ENCODE results near the gene ADCY9. TPM values are rescaled to one million over a fixed set of nuclear protein-coding genes. Genes with fewer than 3 reads are reported as not detected.

The ADCY9 gene
- polyA plus RNA-seq, 1 donor (not counting 4 experiments of a cell fraction or from before 2014, with no cell fraction given): 3.0 TPM

GRCh38 chr16:4008116-4008515 lies 108.1 kb downstream of the ADCY9 start:
- no peaks in the 10 kb centered on the region for H3K27me3 ChIP-seq (ENCODE audit: control insufficient read depth, extremely low read depth, insufficient read depth, low read length)
- H2AFZ ChIP-seq (ENCODE audit: control insufficient read depth, low read length): no peak overlapping the region
- no peak overlapping the region for H3K9ac ChIP-seq (ENCODE audit: control insufficient read depth, extremely low read depth, insufficient read depth, low read length)
- no peaks in the 10 kb centered on the region for H3K4me1 ChIP-seq (ENCODE audit: control insufficient read depth, extremely low read depth, insufficient read depth, low read length)
- DNase-seq (ENCODE audit: low read depth, low spot score) (no peak), FAIRE-seq (no peak)
- TF ChIP-seq, protein P1, sequence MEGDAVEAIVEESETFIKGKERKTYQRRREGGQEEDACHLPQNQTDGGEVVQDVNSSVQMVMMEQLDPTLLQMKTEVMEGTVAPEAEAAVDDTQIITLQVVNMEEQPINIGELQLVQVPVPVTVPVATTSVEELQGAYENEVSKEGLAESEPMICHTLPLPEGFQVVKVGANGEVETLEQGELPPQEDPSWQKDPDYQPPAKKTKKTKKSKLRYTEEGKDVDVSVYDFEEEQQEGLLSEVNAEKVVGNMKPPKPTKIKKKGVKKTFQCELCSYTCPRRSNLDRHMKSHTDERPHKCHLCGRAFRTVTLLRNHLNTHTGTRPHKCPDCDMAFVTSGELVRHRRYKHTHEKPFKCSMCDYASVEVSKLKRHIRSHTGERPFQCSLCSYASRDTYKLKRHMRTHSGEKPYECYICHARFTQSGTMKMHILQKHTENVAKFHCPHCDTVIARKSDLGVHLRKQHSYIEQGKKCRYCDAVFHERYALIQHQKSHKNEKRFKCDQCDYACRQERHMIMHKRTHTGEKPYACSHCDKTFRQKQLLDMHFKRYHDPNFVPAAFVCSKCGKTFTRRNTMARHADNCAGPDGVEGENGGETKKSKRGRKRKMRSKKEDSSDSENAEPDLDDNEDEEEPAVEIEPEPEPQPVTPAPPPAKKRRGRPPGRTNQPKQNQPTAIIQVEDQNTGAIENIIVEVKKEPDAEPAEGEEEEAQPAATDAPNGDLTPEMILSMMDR (optimal IDR thresholded peaks at IDR 0.05 in 1 of 3, IDR thresholded peaks at IDR 0.05 in 1 of 3, conservative IDR thresholded peaks at IDR 0.05 in 1 of 3; ENCODE audit: extremely low read depth in 1 of 3, insufficient read depth in 2 of 3, low read length in 3 of 3): no peak
- no peak for TF ChIP-seq EZH2 (IDR thresholded peaks at IDR 0.05; ENCODE audit: low read length)
- H3K27ac ChIP-seq (ENCODE audit: control insufficient read depth, insufficient read depth, low read length): no peak overlapping the region
- no peak overlapping the region for H3K4me3 ChIP-seq (ENCODE audit: control insufficient read depth in 2 of 3, extremely low read depth in 1 of 3, insufficient read depth in 2 of 3, low read depth in 1 of 3, low read length in 3 of 3)
- dilution Hi-C loops (cut with MboI; ENCODE audit: extremely low pct_ligation_motif_present, low sequenced_read_pairs): no loop called here
- H3K36me3 ChIP-seq (ENCODE audit: control insufficient read depth in 2 of 2, extremely low read depth in 1 of 2, insufficient read depth in 2 of 2, low read length in 2 of 2): peaks cover 0 to 4% of the 10 kb centered on the region in 2 experiments
- no peaks in the 10 kb centered on the region for H3K9me3 ChIP-seq (ENCODE audit: control insufficient read depth, low read depth, low read length)
- H4K20me1 ChIP-seq (ENCODE audit: control insufficient read depth, extremely low read depth, insufficient read depth, low read length): no peaks in the 10 kb centered on the region
- H3K79me2 ChIP-seq (ENCODE audit: control insufficient read depth, insufficient read depth, low read length): no peaks in the 10 kb centered on the region
- H3K4me2 ChIP-seq (ENCODE audit: control insufficient read depth, extremely low read depth, insufficient read depth, low read depth, low read length): no peak overlapping the region
- H3K9me1 ChIP-seq (ENCODE audit: control insufficient read depth, extremely low read depth, insufficient read depth, low read length): no peaks in the 10 kb centered on the region

- no peak overlapping the region for H2AFZ ChIP-seq (ENCODE audit: control insufficient read depth, low read length)
- no peak for TF ChIP-seq EZH2 (IDR thresholded peaks at IDR 0.05; ENCODE audit: low read length)
- TF ChIP-seq, protein P1 (optimal IDR thresholded peaks at IDR 0.05 in 1 of 3, IDR thresholded peaks at IDR 0.05 in 1 of 3, conservative IDR thresholded peaks at IDR 0.05 in 1 of 3; ENCODE audit: extremely low read depth in 1 of 3, insufficient read depth in 2 of 3, low read length in 3 of 3): no peak
- H3K9me1 ChIP-seq (ENCODE audit: control insufficient read depth, extremely low read depth, insufficient read depth, low read length): no peaks in the 10 kb centered on the region
- H3K4me1 ChIP-seq (ENCODE audit: control insufficient read depth, extremely low read depth, insufficient read depth, low read length): no peaks in the 10 kb centered on the region
- DNase-seq (ENCODE audit: low read depth, low spot score): no peak
- dilution Hi-C loops (cut with MboI; ENCODE audit: extremely low pct_ligation_motif_present, low sequenced_read_pairs): no loop called here
- no peaks in the 10 kb centered on the region for H3K79me2 ChIP-seq (ENCODE audit: control insufficient read depth, insufficient read depth, low read length)
- H3K4me2 ChIP-seq (ENCODE audit: control insufficient read depth, extremely low read depth, insufficient read depth, low read depth, low read length): no peak overlapping the region
- no peak for FAIRE-seq
- H3K4me3 ChIP-seq (ENCODE audit: control insufficient read depth in 2 of 3, extremely low read depth in 1 of 3, insufficient read depth in 2 of 3, low read depth in 1 of 3, low read length in 3 of 3): no peak overlapping the region
- H3K27me3 ChIP-seq (ENCODE audit: control insufficient read depth, extremely low read depth, insufficient read depth, low read length): no peaks in the 10 kb centered on the region
- H3K36me3 ChIP-seq (ENCODE audit: control insufficient read depth in 2 of 2, extremely low read depth in 1 of 2, insufficient read depth in 2 of 2, low read length in 2 of 2): peaks cover 0 to 6% of the 10 kb centered on the region in 2 experiments
- H3K27ac ChIP-seq (ENCODE audit: control insufficient read depth, insufficient read depth, low read length): no peak overlapping the region
- H3K9me3 ChIP-seq (ENCODE audit: control insufficient read depth, low read depth, low read length): no peaks in the 10 kb centered on the region
- no peak overlapping the region for H3K9ac ChIP-seq (ENCODE audit: control insufficient read depth, extremely low read depth, insufficient read depth, low read length)
- no peaks in the 10 kb centered on the region for H4K20me1 ChIP-seq (ENCODE audit: control insufficient read depth, extremely low read depth, insufficient read depth, low read length)
Measured at GRCh38 chr16:4006397-4006999, 109.7 kb downstream of the ADCY9 start.
